ENCODE measurements around the gene FAM117B. TPM values are rescaled to one million over a fixed set of nuclear protein-coding genes. Genes with fewer than 3 reads are reported as not detected.

The FAM117B gene
- total RNA-seq, 1 donor from 2014 or later, result 13.1 TPM

- Histone ChIP-seq H3K4me3 (no peak overlapping the region), H3K36me3 (no peaks in the 10 kb centered on the region), H3K27ac (no peak overlapping the region), H3K27me3 (ENCODE audit: low read depth) (no peaks in the 10 kb centered on the region), H3K9me3 (peaks cover 25% of the 10 kb centered on the region), H3K4me1 (no peaks in the 10 kb centered on the region)
- intact Hi-C loops (cut with DNase I), result no loop called here
- ATAC-seq, result no peak
- no peak for DNase-seq
- TF ChIP-seq CTCF (IDR thresholded peaks at IDR 0.05), result no peak
Measured at GRCh38 chr2:202716953-202717597, 82.3 kb downstream of the FAM117B start.

- intact Hi-C loops (cut with DNase I), result no loop called here
- Histone ChIP-seq H3K36me3 (no peaks in the 10 kb centered on the region), H3K4me3 (no peak overlapping the region), H3K27me3 (ENCODE audit: low read depth) (no peaks in the 10 kb centered on the region), H3K4me1 (no peaks in the 10 kb centered on the region), H3K9me3 (peaks cover 21% of the 10 kb centered on the region), H3K27ac (no peak overlapping the region)
- ATAC-seq, result no peak
- no peak for DNase-seq
- no peak for TF ChIP-seq CTCF (IDR thresholded peaks at IDR 0.05)
Measured at GRCh38 chr2:202717598-202718310, 83.0 kb downstream of the FAM117B start.

- DNase-seq (no peak), ATAC-seq (no peak)
- Histone ChIP-seq H3K27me3 (ENCODE audit: low read depth) (no peaks in the 10 kb centered on the region), H3K36me3 (no peaks in the 10 kb centered on the region), H3K4me1 (no peaks in the 10 kb centered on the region), H3K4me3 (no peak overlapping the region), H3K9me3 (peaks cover 14% of the 10 kb centered on the region), H3K27ac (no peak overlapping the region)
- no peak for TF ChIP-seq CTCF (IDR thresholded peaks at IDR 0.05)
- intact Hi-C loops (cut with DNase I), result no loop called here
Measured at GRCh38 chr2:202718614-202719013, 83.8 kb downstream of the FAM117B start.

- no peak for ATAC-seq
- Histone ChIP-seq H3K27ac (no peak overlapping the region), H3K4me1 (no peaks in the 10 kb centered on the region), H3K27me3 (ENCODE audit: low read depth) (no peaks in the 10 kb centered on the region), H3K4me3 (no peak overlapping the region), H3K36me3 (no peaks in the 10 kb centered on the region), H3K9me3 (peaks cover 10% of the 10 kb centered on the region)
- no peak for TF ChIP-seq CTCF (IDR thresholded peaks at IDR 0.05)
- no peak for DNase-seq
- intact Hi-C loops (cut with DNase I), result no loop called here
Measured at GRCh38 chr2:202720226-202720625, 85.5 kb downstream of the FAM117B start.

GRCh38 chr2:202721621-202722020 lies 86.9 kb downstream of the FAM117B start:
- Histone ChIP-seq H3K4me1 (no peaks in the 10 kb centered on the region), H3K27me3 (ENCODE audit: low read depth) (no peaks in the 10 kb centered on the region), H3K9me3 (peaks cover 2% of the 10 kb centered on the region), H3K4me3 (no peak overlapping the region), H3K36me3 (no peaks in the 10 kb centered on the region), H3K27ac (no peak overlapping the region)
- no peak for DNase-seq
- intact Hi-C loops (cut with DNase I), result no loop called here
- ATAC-seq, result no peak
- TF ChIP-seq CTCF (IDR thresholded peaks at IDR 0.05), result no peak

Data from lower lobe of right lung (tissue), 2 donors.